ENCODE measurements around the gene EDN3.

The EDN3 gene

GRCh38 chr20:59326188-59326587 is 25.8 kb downstream of the EDN3 start:
- no peak overlapping the region for H3K4me3 ChIP-seq (ENCODE audit: low read depth, low read length)
- TF ChIP-seq CTCF (IDR thresholded peaks at IDR 0.05; ENCODE audit: low read depth, low read length), result no peak

GRCh38 chr20:59328071-59328470 is 27.7 kb downstream of the EDN3 start:
- no peak for TF ChIP-seq CTCF (IDR thresholded peaks at IDR 0.05; ENCODE audit: low read depth, low read length)
- H3K4me3 ChIP-seq (ENCODE audit: low read depth, low read length), result no peak overlapping the region

GRCh38 chr20:59331721-59332329 is 31.4 kb downstream of the EDN3 start:
- TF ChIP-seq CTCF (IDR thresholded peaks at IDR 0.05; ENCODE audit: low read depth, low read length), result no peak
- H3K4me3 ChIP-seq (ENCODE audit: low read depth, low read length), result no peak overlapping the region

GRCh38 chr20:59333260-59333845 is 32.9 kb downstream of the EDN3 start:
- no peak overlapping the region for H3K4me3 ChIP-seq (ENCODE audit: low read depth, low read length)
- no peak for TF ChIP-seq CTCF (IDR thresholded peaks at IDR 0.05; ENCODE audit: low read depth, low read length)

- no peak for TF ChIP-seq CTCF (IDR thresholded peaks at IDR 0.05; ENCODE audit: low read depth, low read length)
- H3K4me3 ChIP-seq (ENCODE audit: low read depth, low read length), result no peak overlapping the region
Measured at GRCh38 chr20:59333951-59334350, 33.5 kb downstream of the EDN3 start.

GRCh38 chr20:59334651-59335300 is 34.4 kb downstream of the EDN3 start:
- TF ChIP-seq CTCF (IDR thresholded peaks at IDR 0.05; ENCODE audit: low read depth, low read length), result no peak
- H3K4me3 ChIP-seq (ENCODE audit: low read depth, low read length), result no peak overlapping the region

- H3K4me3 ChIP-seq (ENCODE audit: low read depth, low read length), result no peak overlapping the region
- TF ChIP-seq CTCF (IDR thresholded peaks at IDR 0.05; ENCODE audit: low read depth, low read length), result no peak
Measured at GRCh38 chr20:59335377-59335776, 35.0 kb downstream of the EDN3 start.

Measured in WI38 (cell line).